Measurements from ENCODE around the gene JCAD.
"Not testable (repeated sequence)": the region's sequence is repeated elsewhere in the genome, so short reads cannot be mapped to it uniquely, and the experiment has no call there.

The JCAD gene

DNA sequence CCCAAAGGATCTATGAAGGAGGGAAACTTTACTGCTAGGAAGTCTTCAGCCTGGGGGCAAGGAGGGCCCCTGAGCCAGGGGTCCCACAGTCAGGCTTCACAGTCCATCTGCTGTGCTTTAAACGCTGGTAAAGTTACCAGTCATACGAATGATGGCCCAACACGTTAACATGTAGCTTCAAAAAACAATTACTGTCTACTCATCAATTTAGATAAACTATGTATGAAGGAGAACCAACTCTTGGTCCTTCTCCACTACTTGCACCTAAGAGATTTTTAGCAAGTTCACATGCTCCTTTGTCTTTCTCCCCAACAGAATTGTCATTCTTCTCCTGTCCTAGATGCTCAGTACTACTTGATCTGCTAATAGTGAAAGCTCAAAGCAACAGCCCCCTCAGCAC is 16.6 kb downstream of the JCAD start:
- DNase-seq: no peak

DNA sequence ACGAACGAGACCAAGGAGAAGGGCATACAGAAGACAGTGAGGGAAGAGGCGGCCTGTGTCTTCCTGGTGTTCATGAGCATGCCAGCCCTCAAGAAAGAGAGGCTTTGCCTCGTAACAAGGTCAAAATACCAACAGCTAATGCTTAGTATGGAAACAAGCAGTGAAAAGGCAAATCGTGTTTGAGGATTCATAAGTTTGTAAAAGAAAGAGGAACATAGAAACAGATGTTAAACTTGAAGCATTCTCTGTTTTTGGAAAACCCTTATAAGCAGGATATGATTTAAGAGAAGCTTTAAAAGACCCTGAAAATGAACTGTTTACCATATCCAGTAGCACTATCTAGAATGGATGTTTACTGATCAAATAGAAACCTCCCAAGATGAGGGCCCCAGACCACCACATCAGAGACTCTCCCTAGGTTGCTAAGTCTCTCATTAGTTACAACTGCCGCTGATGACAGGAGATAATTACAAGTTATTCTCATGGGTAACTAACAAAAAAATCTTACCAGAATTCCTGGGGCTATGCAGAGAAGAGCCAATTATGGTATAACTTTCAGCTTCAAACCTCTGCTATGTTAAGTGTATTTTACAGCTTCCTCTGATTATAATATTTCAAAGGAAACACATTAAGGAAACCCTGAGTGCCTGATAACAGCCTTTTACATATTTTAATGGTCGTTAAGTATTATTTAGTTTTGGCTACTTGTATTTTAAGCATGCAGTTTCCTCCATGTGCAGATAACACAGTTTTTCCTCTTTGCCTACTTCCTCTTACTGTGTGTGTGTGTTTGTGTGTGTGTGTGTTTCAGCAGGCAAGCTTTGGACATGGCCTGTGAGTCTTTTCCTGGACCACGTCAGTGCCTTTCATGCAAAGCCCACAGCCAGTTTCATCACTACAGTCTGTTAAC is 17.9 kb downstream of the JCAD start:
- DNase-seq: no peak

DNA sequence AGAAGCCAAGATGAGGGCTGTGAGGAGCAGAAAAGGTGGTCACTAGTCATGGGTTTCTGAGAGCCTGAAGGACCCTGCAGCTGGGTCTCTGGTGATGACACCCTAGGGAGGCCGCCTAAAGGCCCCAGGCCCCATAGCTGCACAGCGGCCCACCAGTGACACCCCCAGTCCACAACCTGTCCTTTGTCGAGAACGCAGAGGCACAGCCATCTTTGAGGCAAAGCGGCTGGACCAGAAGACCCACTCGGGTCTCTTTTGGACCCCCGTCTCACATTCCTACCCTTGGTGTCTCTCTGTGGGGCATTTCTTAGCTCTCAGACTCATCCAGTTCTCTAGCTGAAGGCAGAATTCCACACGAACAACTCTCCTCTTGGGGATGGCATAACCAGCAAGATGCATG is 18.8 kb downstream of the JCAD start:
- no peak for DNase-seq

DNA sequence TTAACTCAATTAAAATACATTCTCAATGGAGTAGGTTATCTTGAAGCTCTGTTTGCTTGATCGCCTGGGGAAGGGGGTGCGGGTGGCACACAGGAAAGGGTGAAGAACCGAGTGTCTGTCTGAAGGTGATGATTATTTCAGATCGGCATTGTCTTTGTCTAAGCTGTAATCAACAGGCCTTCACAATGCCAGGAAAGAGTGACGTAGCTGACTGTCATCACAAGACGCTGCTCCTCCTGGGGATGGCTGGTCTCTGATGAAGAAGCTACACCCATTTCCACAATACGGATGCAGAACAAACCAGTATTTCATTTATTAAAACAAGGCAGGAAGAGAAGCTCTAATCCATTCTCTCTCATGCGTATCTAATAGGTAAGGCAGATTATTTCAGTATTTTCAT is 19.4 kb downstream of the JCAD start:
- no peak for DNase-seq

DNA sequence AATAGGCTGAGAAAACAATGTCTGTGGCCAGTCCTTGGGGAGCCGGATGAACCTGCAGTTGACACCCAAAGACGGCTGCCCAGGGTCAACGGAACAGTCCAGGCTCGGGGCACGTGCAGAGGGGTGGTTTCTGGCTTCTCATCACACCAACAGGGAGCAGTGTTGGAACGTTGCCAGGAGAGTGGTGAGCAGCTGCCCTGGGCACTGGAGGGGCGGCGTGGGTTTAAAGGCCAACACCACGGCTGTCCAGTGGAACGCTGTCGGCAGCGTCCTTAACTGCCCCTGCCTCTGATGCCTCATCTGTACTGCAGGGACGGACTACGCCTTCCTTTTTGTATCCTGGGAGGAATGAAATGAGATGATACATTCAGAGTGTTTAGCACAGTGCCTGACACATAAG is 19.8 kb downstream of the JCAD start:
- no peak for DNase-seq

DNA sequence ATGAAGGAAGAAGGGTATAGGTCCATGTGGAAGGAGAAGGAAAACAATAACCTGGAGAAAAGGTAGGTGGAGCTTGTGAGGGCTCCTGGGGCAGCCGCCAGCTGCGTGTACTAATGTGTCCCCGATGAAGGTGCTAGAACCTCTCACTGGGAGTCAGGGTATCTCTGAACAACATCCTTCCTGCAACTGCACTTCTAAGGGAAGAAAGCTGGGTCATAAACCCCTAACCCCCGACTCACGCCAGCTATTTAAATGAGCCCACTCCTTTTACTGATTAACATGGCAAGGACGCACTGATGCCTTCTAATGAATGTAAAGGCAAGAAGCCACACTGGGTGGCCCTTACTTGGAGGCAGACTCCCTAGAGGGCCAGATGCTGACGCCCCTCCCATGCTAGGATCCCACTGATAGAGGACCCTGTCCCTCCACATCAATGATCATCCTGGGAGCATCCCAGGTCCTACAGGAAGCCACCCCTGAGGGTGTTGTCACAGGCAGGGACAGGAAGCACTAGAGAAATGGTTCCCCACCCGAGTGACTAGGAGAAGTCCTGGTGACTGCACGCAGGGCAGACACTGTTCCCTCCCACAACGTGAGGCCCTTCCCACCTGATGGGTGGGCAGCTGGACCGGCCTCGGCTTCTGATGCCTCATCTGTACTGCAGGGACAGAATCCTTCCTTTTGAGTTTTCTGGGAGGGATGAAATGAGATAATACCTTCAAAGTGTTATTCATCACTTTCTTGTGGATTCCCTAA is 20.4 kb downstream of the JCAD start:
- DNase-seq: no peak

DNA sequence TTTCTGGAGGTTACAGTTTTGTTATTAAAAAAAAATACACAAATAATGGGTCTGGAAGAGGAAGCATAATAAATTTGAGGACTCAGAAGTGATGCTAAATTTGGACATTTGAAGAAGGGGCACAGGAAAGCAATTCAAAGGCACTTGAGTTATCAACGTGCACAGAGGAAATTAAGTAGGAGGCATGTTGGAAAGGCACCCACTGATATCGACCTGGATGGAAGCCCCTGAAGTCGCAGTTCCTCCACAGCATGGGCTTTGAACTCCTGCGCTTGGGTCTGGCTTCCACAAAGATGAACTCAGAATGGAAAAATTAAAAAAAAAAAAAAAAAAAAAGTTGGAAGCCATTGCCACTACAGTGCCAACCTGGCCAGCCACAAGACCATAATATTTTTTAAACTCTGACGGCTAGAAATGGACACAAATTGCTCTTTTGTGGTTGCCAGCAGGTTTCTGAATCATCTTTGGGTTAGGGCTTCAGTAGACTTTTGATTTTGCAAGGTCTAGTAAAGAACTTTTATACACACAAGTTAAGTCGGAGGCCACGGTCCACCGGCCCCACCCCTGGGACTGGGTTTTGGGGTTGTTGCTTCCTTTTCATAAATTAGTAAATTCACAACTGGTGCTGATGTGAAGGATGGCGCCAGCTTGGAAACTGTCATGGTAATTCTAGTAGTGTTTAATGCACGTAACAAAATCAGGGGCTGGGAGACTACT is 21.6 kb downstream of the JCAD start:
- DNase-seq: no peak

DNA sequence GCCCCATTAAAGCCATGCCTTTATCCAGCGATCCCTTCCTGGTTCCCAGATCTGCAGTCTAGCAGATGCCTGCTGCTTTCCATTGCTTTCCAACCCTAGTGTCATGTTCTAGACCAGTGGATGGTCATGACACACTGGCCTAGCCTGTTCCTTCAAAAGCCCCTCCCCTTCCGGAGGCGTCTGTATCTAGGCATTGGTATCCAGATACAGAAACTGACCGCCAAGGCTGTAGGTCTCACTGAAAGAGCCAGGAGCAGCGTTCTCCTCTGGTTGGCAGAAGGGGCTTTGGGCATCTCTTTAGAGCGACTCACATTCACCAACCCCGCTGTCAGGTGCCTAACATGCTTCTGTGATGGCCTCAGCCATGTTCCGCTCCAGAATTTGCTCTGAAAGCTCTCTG is 22.6 kb downstream of the JCAD start:
- DNase-seq: no peak

DNA sequence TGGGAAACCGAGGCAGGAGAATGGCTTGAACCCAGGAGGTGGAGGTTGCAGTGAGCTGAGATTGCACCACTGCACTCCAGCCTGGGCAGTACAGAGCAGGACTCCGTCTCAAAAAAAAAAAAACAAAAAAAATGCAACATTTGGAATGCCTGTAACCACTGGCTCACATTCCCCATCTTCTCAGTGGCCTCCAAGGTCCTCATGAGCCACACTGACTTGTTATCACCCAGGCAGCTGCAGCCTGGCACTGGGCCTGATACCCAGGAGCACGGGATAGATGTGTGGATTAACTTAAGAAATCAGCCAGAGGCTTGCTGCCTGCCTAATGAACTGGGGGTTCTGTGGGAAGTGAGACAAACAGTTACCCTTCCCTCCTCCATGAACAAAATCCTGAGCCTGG is 23.0 kb downstream of the JCAD start:
- DNase-seq: no peak

DNA sequence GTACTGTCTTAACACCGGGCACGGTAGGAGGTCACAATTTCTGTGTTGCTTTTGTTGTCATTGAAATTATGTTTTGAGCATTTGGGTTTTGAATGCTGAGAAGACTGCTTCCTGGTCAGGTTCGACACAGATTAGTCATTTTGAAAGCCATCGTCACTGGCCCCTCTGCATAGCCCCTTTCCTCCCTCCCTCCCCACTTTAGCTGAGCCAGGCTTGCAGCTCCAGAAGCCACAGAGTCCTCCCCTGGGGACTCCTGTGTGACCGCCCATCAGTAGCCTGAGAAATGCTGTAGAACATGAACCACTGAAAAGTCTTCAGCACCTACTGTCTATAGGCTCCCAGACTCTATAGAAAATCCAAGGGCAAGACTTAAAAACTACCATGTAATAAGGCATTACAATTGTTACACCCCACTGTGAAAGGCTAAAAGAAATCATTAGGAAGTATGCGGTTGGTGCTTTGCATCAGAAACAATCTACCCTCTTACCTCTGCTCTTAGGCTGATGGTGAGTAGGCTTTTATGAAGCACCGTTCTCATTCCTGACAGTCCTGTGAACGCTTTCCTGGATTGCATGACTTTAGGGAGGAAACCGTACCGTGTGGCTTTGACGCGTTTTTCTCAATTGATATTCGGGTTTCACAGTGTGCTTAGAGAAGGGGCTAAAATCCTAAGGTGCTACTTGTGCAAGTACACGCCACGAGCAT is 24.8 kb downstream of the JCAD start:
- no peak for DNase-seq

DNA sequence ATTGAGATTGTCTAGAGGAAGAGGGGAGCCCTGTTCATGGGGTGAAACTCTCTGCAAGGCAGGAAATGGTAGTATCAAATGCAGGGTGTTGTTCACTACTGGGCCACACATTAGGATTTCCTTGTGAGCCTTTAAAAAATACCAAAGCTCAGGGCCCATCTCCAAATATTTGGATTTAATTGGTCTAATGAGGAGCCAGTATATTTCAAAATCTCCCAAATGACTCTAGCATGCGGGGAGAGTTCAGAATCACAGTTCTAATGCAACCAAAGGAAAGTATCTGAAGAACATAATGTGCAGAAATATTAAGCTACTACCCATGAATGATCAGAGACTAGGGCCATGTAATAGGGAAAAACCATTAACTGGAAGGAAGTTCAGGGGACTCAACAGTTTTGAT is 27.3 kb downstream of the JCAD start:
- DNase-seq: no peak

DNA sequence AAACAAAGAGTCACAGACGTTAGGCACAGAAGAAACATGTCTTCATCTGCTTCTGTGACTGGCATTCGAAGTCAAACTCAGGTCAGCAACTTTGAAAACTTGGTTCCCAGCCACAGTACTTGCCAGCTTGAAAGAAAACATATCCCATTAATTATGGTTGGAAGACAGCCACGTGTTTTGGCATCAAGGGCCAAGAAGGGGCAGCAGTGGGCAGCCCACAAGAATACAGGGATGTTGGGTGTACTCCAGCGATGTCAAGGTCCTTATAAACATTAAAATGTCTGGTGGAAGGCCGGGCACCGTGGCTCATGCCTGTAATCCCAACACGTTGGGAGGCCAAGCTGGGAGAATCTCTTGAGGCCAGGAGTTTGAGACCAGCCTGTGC is 29.5 kb downstream of the JCAD start:
- DNase-seq: no peak

DNA sequence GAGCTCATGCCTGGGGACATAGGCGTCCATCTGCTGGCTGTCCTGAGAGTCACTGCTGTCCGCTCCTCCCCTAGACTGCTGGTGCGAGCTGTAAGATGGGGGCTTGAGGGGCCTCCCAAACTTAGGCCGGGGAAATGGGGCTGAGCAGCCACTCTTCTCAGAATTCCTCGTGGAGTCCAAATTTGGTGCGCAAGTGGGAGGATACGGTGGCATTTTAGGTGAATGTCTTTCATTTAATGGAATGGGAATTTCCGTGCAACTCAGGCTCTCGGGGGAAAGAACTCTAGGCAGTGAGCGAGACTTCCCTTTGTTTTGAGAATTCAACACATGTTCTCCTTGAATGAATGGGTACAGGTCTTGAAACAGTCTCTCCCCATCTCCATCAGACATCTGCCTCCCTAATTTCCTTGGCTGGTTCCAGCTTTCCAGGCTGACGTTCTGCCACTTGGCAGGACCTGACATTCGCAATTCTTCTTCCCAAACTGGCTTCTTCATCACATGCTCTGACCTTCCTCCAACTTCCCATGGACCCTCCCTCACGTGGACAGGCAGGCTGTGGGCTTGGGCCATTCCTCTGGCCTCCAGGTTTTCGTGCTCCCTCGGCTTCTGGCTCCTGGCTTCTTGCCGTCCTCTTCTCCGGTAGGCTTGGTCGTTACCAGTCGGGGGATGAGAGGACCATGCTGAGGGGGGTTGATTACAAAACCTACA is 30.1 kb downstream of the JCAD start:
- no peak for DNase-seq

DNA sequence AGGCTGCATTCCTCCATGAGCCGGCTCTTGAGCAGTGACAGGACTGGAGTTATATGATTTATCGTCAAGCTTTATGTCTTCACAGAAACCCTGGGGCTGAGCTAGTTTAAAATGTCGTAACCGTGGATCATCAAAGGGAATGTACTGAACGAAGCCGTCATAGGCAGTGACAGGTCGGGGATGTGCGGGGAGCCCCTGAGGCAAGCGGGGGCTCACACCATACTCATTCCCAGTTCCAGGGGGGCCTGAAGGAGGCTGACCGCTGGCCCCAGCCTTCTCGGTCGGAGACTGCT is 30.7 kb downstream of the JCAD start:
- no peak for DNase-seq

DNA sequence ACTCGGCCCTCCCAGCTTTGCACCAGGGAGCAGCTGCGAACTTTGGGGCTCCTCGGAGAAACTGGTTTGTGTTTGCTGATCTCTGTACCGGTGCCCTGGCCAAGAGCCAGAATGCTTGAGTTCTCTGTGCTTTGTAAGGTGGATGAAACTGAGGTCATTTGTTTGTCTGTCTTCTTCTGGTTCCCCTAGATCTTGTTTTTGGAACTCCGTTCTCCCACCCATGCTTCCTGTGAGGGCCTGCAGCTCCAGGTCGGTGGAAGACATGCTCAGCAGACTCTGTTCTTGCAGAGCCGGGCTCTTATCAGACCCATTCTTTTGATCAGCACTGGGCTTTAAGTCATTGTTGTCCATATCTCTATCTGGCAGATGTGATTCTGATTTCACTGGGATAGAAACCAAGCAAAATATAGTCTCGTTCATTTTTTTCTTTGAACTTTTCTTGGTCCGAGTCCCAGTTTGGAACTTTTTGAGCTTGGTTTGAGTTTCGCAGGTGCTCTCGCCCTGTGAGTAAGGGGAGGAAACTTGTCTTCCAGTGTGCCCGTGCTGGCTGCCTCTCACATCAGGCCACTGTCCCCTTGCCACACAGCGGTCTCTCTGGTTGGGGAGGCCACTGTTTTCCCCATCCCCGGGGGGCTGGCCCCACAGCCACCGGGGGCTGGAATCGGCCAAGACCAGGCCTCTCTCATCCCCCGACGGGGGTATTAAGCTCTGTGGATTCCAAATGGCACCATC is 31.2 kb downstream of the JCAD start:
- DNase-seq: no peak

DNA sequence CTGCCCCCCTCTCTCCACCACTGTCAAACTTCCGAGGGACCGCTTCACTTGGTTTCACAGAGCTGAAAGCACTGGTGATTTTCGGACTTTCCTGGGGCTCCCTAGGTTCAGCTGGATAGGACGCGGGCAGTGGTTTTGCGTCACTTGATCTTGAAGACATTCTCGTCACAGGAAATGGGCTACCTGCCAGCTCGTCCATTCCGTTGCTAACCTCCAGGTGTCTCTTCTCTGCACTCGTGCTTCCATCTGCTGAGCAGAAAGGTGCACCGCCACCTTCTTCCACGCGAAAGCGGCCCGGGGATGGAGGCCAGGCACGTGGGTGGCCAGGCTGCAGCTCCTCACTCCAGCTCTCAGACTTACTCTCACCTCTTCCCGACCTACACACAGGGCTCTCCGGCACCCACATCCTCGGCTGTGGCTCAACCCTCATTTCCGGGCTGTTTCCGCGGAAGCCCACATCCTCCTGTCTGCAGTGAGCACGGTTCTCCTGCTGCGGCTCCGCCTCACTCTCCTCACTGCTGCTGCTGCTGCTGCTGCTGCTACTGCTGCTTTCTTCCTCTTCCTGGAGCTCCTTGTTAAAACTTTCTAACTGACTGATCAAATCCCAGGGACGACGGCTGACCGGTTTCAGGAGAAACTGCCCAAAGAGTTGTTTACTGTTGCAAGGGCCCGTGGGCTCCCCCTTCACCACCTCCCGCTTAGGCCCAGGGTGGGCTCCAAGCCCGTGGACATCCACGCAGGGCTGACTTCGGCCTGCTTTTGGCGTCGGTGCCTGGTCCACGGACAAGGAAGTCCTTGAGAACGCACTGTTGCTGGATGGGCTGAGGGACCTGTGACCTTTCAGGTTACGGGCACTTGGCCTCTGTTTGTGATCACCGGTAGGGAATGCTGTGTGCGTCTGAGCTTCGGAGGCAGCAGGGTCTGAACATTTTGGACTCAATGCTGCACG is 32.1 kb downstream of the JCAD start:
- peak; percentile 77 for DNase-seq

DNA sequence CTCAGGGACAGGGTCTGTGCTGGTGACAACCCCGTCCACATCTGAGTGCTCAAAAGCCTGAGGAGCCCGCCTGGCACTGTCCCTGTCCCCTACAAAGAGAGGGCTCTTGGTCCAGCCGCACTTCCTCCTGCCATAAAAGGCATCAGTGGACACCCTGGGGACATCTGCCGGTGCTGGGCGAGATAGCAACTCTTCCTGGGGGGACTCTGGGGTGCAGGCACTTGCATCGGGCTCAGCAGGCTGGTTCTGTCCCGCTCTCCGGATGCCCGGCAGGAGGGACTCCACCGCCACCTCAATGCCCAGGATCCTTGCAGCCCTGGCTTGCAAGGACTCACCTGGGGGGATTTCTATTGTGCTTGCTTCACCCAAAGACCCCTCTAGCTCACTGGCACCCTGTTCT is 32.8 kb downstream of the JCAD start:
- DNase-seq: no peak

DNA sequence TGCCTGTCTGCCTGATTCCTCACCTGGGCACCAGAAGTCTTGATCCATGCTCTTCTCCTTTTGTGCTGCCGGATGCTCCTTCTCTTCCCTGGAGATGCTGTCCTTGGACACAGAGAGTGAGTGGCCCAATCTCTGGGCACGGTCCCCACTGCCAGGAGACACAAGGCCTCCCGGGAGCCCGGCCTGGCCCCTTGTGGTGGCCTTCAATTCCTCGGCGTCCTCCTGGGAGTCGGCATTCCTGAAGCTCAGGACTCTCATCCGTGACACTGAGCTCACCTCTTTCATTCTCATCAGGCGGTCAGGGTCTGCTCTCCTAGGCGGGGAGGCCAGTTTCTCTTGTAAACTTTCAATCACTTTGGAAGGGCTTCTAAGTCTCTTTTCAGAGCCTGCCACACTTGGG is 33.3 kb downstream of the JCAD start:
- DNase-seq: no peak

DNA sequence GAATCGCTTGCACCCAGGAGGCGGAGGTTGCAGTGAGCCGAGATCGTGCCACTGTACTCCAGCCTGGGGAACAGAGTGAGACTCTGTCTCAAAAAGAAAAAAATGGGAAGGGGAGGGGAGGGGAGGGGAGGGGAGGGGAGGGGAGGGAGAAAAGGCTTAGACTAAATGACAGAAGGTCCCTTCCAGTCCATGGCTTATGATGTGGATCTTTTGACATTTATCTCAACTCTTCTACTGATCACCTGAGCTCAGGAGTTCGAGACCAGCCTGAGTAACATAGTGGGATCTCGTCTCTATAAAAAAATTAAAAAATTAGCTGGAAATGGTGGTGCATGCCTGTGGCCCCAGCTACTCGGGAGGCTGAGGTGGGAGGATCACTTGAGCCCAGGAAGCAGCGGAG is 34.0 kb downstream of the JCAD start:
- DNase-seq: not testable (repeated sequence)

DNA sequence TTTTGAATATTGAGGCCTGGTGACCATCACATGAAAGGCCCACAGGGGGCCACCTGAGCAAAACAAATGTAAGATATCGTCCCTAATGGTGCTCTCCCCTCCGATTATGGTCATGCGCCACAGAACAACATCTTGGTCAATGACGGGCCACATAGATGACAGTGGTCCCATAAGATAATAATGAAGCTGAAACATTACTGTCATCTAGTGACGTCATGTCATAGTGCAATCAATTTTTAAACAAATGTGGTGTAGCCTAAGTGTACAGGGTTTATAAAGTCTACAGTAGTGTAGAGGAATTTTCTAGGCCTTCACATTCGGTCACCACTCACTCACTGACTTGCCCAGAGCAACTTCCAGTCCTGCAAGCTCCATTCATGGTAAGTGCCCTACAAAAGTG is 36.8 kb downstream of the JCAD start:
- no peak for DNase-seq

DNA sequence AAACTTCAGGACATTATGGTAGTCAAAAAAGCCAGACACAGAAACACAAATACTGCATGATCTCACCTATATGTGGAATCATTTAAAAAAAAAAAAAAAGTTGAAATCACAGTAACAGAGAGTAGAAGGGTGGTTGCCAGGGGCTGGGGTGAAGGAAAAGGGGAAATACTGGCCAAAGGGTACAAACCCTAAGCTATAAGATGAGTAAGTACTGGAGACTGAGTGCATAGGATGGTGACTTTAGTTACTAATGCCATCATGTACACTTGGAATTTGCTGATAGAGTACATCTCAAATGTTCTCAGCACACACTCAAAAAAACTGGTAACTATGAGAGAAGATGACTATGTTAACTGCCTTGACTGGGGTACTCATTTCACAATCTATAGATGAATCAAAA is 39.9 kb downstream of the JCAD start:
- no peak for DNase-seq

All from T-helper 9 cell (primary cell).